ENCODE data around the gene PLEKHG5.
A peak's percentile ranks its signal among the peaks of the same experiment; 100 is the strongest.

Gene PLEKHG5

GRCh38 chr1:6519935-6520671, 28.6 kb upstream of the PLEKHG5 start:
- Histone ChIP-seq H3K4me1 (ENCODE audit: insufficient read depth, low read length) (peaks cover 15% of the 10 kb centered on the region; the same call in 1 of the 2 replicates), H3K27ac (ENCODE audit: low read length) (no peak overlapping the region), H3K9me3 (ENCODE audit: insufficient read depth, low read depth, low read length) (no peaks in the 10 kb centered on the region), H3K36me3 (ENCODE audit: insufficient read depth, low read depth, low read length) (peaks cover 5% of the 10 kb centered on the region; the same call in 1 of the 2 replicates), H3K27me3 (ENCODE audit: insufficient read depth, low read length) (no peaks in the 10 kb centered on the region), H3K9ac (ENCODE audit: low read depth, low read length) (peak overlapping the region; percentile 45; the same call in 1 of the 2 replicates), H3K4me3 (ENCODE audit: low read length) (peak overlapping the region; percentile 44; the same call in 1 of the 2 replicates)

DNA sequence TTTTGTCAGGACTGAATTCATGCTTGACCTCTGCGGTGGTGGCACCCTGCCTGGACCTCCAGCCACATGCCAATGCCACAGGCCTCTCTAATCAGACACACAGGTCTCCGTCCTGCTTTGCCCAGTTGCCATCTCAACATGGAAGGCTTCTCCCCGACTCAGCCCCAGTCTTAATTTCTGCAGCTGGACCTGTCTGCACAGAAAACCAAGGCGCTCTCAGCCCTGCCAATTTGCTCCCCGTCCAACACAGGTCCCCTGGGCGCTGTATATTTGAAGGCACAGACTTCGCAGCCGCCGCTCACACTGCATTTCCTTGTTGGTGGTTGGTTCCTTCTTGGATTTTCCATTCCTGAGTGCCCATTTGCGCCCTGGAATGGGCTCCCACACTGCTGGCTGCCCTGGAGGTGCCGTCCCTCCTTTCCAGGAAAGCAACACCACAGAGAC, 28.0 kb upstream of the PLEKHG5 start:
- Histone ChIP-seq H3K9ac (ENCODE audit: low read depth, low read length) (no peak overlapping the region), H3K4me3 (ENCODE audit: low read length) (peak overlapping the region; percentile 5; the same call in 1 of the 2 replicates), H3K27ac (ENCODE audit: low read length) (no peak overlapping the region), H3K9me3 (ENCODE audit: insufficient read depth, low read depth, low read length) (no peaks in the 10 kb centered on the region), H3K36me3 (ENCODE audit: insufficient read depth, low read depth, low read length) (peaks cover 4% of the 10 kb centered on the region; the same call in 1 of the 2 replicates), H3K4me1 (ENCODE audit: insufficient read depth, low read length) (peaks cover 15% of the 10 kb centered on the region; the same call in 1 of the 2 replicates), H3K27me3 (ENCODE audit: insufficient read depth, low read length) (no peaks in the 10 kb centered on the region)

DNA sequence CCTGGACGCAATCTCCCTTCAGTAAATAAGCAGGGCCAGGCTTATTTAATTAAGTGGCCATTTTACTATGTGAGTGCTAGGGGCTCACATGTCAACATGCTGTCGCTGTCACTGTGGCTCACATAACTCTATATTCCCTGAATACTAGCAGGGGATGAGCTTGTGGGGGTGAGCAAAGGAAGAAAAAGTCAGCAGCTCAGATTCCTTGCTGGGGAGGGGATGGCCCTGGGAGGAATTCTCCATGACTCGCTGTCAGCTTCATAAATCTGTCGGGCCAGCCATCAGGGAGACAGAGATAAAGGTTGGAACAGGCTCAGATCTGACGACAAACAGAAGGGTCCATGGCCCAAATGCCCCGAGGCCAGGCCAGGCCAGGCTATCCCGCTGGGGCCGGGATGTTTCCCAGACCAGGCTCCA, 26.0 kb upstream of the PLEKHG5 start:
- H3K4me1 ChIP-seq (ENCODE audit: insufficient read depth, low read length) = peaks cover 15% of the 10 kb centered on the region; the same call in 1 of the 2 replicates
- H3K36me3 ChIP-seq (ENCODE audit: insufficient read depth, low read depth, low read length) = no peaks in the 10 kb centered on the region
- no peaks in the 10 kb centered on the region for H3K9me3 ChIP-seq (ENCODE audit: insufficient read depth, low read depth, low read length)
- H3K9ac ChIP-seq (ENCODE audit: low read depth, low read length) = no peak overlapping the region
- H3K27ac ChIP-seq (ENCODE audit: low read length) = no peak overlapping the region
- no peaks in the 10 kb centered on the region for H3K27me3 ChIP-seq (ENCODE audit: insufficient read depth, low read length)
- no peak overlapping the region for H3K4me3 ChIP-seq (ENCODE audit: low read length)

DNA sequence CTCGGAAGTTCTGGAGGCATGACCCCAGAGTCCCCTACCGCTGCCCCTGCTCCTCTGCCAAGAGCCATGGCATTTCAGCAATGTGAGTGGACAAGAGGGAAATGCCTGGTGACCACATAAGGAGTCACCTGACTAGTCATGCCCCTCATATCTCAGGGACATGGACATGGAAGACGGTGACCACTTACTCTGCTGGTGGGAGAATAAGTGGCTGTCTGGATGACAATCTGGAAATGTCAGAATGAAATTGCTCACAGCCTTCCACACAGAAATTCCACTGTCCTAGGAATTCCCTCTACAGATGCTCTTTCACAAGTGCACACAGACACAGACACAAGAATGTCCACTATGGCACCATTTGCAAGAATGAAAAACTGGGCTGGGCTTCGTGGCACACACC, 24.3 kb upstream of the PLEKHG5 start:
- no peak overlapping the region for H3K9ac ChIP-seq (ENCODE audit: low read depth, low read length)

DNA sequence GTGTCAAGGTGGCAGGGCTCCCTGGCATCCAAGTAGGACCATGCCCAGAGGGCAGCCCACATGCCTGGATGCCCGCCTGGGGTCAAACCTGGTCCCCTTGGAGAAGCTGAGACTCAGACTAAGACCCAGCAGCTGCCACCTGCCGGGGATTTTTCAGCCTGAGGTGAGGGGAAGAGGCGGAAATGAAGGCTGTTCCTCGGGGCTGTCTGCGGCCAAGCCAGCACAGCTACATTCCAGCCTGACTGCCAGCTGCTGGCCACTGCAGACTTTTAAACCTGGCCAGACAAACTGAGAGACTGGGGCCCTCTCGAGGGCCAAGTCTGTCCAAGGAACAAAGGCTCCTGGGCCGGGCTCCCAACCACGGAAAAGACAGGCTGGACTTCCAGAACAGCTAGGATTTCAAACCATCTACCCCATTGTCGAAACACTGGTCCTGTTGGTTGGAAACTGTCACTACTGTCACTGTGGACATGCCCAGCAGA, 21.9 kb upstream of the PLEKHG5 start:
- H3K27ac ChIP-seq (ENCODE audit: low read length) = no peak overlapping the region

More for the DNA sequence above, 24.3 kb upstream of the PLEKHG5 start:
- no peaks in the 10 kb centered on the region for H3K9me3 ChIP-seq (ENCODE audit: insufficient read depth, low read depth, low read length)
- H3K27me3 ChIP-seq (ENCODE audit: insufficient read depth, low read length) = no peaks in the 10 kb centered on the region
- H3K4me3 ChIP-seq (ENCODE audit: low read length) = no peak overlapping the region
- no peak overlapping the region for H3K27ac ChIP-seq (ENCODE audit: low read length)
- no peaks in the 10 kb centered on the region for H3K36me3 ChIP-seq (ENCODE audit: insufficient read depth, low read depth, low read length)
- H3K4me1 ChIP-seq (ENCODE audit: insufficient read depth, low read length) = peaks cover 12% of the 10 kb centered on the region; the same call in 1 of the 2 replicates

DNA sequence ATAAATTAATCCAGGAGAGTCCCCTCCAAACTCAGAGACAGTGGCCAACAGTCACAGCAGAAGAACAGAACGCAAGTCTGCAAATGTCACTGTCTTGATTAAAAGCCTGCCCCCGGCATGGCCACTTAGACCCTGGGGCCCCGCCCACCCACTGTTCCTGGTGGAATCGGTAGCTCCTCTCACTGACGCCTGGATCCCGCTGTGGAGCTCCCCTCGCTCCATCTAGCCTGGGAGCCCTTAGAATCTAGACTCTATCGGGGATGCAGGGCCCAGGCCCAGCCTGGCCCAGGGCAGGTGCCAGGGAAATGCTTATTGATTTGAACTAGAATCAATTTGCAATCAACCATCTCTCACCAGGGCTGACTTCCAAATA, 21.4 kb upstream of the PLEKHG5 start:
- Histone ChIP-seq H3K4me1 (ENCODE audit: insufficient read depth, low read length) (no peaks in the 10 kb centered on the region), H3K4me3 (ENCODE audit: low read length) (no peak overlapping the region), H3K9me3 (ENCODE audit: insufficient read depth, low read depth, low read length) (no peaks in the 10 kb centered on the region), H3K9ac (ENCODE audit: low read depth, low read length) (no peak overlapping the region), H3K27me3 (ENCODE audit: insufficient read depth, low read length) (no peaks in the 10 kb centered on the region), H3K36me3 (ENCODE audit: insufficient read depth, low read depth, low read length) (no peaks in the 10 kb centered on the region), H3K27ac (ENCODE audit: low read length) (no peak overlapping the region)

More for the DNA sequence above, 21.9 kb upstream of the PLEKHG5 start:
- H3K36me3 ChIP-seq (ENCODE audit: insufficient read depth, low read depth, low read length) = no peaks in the 10 kb centered on the region
- H3K9me3 ChIP-seq (ENCODE audit: insufficient read depth, low read depth, low read length) = no peaks in the 10 kb centered on the region
- H3K4me1 ChIP-seq (ENCODE audit: insufficient read depth, low read length) = no peaks in the 10 kb centered on the region
- no peak overlapping the region for H3K4me3 ChIP-seq (ENCODE audit: low read length)
- no peak overlapping the region for H3K9ac ChIP-seq (ENCODE audit: low read depth, low read length)
- H3K27me3 ChIP-seq (ENCODE audit: insufficient read depth, low read length) = no peaks in the 10 kb centered on the region

GRCh38 chr1:6512245-6512907, 20.9 kb upstream of the PLEKHG5 start:
- Histone ChIP-seq H3K4me1 (ENCODE audit: insufficient read depth, low read length) (no peaks in the 10 kb centered on the region), H3K4me3 (ENCODE audit: low read length) (no peak overlapping the region), H3K9ac (ENCODE audit: low read depth, low read length) (no peak overlapping the region)

DNA sequence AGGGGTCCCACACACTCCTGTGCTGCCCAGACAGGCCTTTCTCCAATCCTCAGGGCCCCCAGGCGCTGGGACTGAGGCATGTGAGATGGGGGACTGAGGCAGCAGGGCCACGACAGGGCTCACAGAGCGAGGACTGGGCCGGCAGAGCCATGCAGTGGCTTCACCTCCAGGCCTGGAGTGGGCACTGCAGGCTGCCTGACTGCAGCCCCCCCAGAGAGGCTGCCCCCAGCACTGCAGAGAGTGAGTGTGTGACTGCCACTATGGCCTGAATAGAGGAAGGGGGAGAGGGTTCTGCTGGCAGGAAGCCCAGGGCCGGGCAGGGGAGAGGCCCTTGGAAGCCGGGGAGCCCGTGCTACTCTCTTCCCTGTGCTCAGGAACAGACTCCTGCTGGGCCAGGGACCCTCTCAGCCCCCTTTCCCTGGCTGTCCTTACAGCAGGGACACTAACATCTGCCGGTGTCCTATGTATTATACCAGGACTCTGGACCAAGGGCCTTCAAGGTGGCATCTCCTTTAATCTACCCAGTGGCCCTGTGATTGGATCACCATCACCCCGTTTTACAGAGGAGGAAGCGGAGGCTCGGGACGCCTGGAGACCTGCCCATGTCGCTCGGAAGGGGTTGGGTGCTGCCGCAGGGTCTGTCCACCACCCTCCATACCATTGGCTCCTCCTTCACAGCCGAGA, 20.2 kb upstream of the PLEKHG5 start:
- Histone ChIP-seq H3K9ac (ENCODE audit: low read depth, low read length) (no peak overlapping the region), H3K4me3 (ENCODE audit: low read length) (no peak overlapping the region), H3K27ac (ENCODE audit: low read length) (no peak overlapping the region), H3K9me3 (ENCODE audit: insufficient read depth, low read depth, low read length) (no peaks in the 10 kb centered on the region), H3K36me3 (ENCODE audit: insufficient read depth, low read depth, low read length) (no peaks in the 10 kb centered on the region), H3K4me1 (ENCODE audit: insufficient read depth, low read length) (no peaks in the 10 kb centered on the region), H3K27me3 (ENCODE audit: insufficient read depth, low read length) (no peaks in the 10 kb centered on the region)

More at GRCh38 chr1:6512245-6512907, 20.9 kb upstream of the PLEKHG5 start:
- no peak overlapping the region for H3K27ac ChIP-seq (ENCODE audit: low read length)
- no peaks in the 10 kb centered on the region for H3K27me3 ChIP-seq (ENCODE audit: insufficient read depth, low read length)
- H3K9me3 ChIP-seq (ENCODE audit: insufficient read depth, low read depth, low read length) = no peaks in the 10 kb centered on the region
- no peaks in the 10 kb centered on the region for H3K36me3 ChIP-seq (ENCODE audit: insufficient read depth, low read depth, low read length)

- no peaks in the 10 kb centered on the region for H3K9me3 ChIP-seq (ENCODE audit: insufficient read depth, low read depth, low read length)
- no peak overlapping the region for H3K27ac ChIP-seq (ENCODE audit: low read length)
- no peaks in the 10 kb centered on the region for H3K36me3 ChIP-seq (ENCODE audit: insufficient read depth, low read depth, low read length)
- H3K4me3 ChIP-seq (ENCODE audit: low read length) = no peak overlapping the region
- H3K27me3 ChIP-seq (ENCODE audit: insufficient read depth, low read length) = no peaks in the 10 kb centered on the region
- no peak overlapping the region for H3K9ac ChIP-seq (ENCODE audit: low read depth, low read length)
- H3K4me1 ChIP-seq (ENCODE audit: insufficient read depth, low read length) = no peaks in the 10 kb centered on the region
These were observed 19.6 kb upstream of the PLEKHG5 start for GRCh38 chr1:6511056-6511455.

GRCh38 chr1:6510493-6510892, 19.0 kb upstream of the PLEKHG5 start:
- Histone ChIP-seq H3K27me3 (ENCODE audit: insufficient read depth, low read length) (no peaks in the 10 kb centered on the region), H3K9ac (ENCODE audit: low read depth, low read length) (no peak overlapping the region), H3K4me1 (ENCODE audit: insufficient read depth, low read length) (no peaks in the 10 kb centered on the region), H3K27ac (ENCODE audit: low read length) (no peak overlapping the region), H3K9me3 (ENCODE audit: insufficient read depth, low read depth, low read length) (no peaks in the 10 kb centered on the region), H3K4me3 (ENCODE audit: low read length) (no peak overlapping the region), H3K36me3 (ENCODE audit: insufficient read depth, low read depth, low read length) (no peaks in the 10 kb centered on the region)

DNA sequence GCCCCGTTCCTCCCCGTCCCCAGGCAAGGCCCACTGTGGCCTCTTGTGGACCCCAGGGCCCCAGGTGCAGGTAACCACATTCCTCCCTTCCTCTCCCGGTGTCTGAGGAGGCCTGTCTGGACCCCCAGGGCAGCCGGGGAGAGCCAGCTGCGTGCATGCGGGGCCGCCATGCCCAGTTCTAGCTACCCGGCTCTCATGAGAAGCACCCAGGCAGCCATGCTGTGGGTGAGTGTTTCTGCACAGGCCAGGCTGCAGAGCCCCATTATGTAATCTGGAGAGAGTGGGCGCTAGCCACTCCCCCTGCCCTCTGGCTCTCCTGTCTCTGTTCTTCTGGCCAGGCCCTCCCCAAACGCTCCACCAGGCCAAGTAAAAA, 18.4 kb upstream of the PLEKHG5 start:
- no peak overlapping the region for H3K4me3 ChIP-seq (ENCODE audit: low read length)
- H3K36me3 ChIP-seq (ENCODE audit: insufficient read depth, low read depth, low read length) = no peaks in the 10 kb centered on the region
- no peak overlapping the region for H3K9ac ChIP-seq (ENCODE audit: low read depth, low read length)
- no peaks in the 10 kb centered on the region for H3K4me1 ChIP-seq (ENCODE audit: insufficient read depth, low read length)
- H3K27me3 ChIP-seq (ENCODE audit: insufficient read depth, low read length) = no peaks in the 10 kb centered on the region
- H3K9me3 ChIP-seq (ENCODE audit: insufficient read depth, low read depth, low read length) = no peaks in the 10 kb centered on the region
- H3K27ac ChIP-seq (ENCODE audit: low read length) = no peak overlapping the region
